SK-N-SH (cell line): Measurements from ENCODE around the gene CRTC3. TPM values are rescaled to one million over a fixed set of nuclear protein-coding genes. Genes with fewer than 3 reads are reported as not detected.

Experiments
- CTCF ChIA-PET: fragments of 300-600, 350-600 bp; formaldehyde crosslinking; extraction: SDS; loops from one replicate; lab custom pipeline; 2021; lab: Yijun Ruan, JAX
- POLR2A ChIA-PET: fragments of 350-600 bp; sonication (Branson Sonifier 250); formaldehyde crosslinking; extraction: SDS; loops from one replicate; lab custom pipeline; 2020; ENCODE audit warnings: antibody characterized with exemption, inconsistent platforms; lab: Yijun Ruan, JAX
- DNase-seq: peaks from one replicate; pipeline ENCODE4 v3.0.0; 2012
- H2AFZ ChIP-seq: fragments of 200-600 bp; sonication (generic); 2 replicates; pipeline ENCODE4 v1.8.1; 2016; ENCODE audit warnings: antibody characterized with exemption, mild to moderate bottlenecking, low read depth
- H3F3A ChIP-seq: fragments of 200-600 bp; sonication (generic); replicated peaks from 2 replicates; pipeline ENCODE3; 2016; ENCODE audit warnings: antibody characterized with exemption, mild to moderate bottlenecking; ENCODE audit not compliant: insufficient read depth
- H3K27ac ChIP-seq, 2 experiments: fragments of 200-500 bp in 1 of 2; fragments of 200-600 bp in 1 of 2; sonication (Bioruptor generic) in 1 of 2; sonication (generic), shearing (Covaris generic) in 1 of 2; 2 replicates each; pipeline versions ENCODE4 v1.5.1 to v1.6.1; 2014 to 2016; ENCODE audit warnings: low read depth in 2 of 2, inconsistent platforms in 1 of 2, low read length in 1 of 2, mild to moderate bottlenecking in 1 of 2, mixed read lengths in 1 of 2
- H3K27me3 ChIP-seq: fragments of 200-600 bp; sonication (generic), shearing (Covaris generic); 2 replicates; pipeline ENCODE4 v1.6.1; 2016; ENCODE audit warnings: mixed run types; ENCODE audit not compliant: insufficient read depth
- H3K36me3 ChIP-seq, 2 experiments: fragments of 200-500 bp in 1 of 2; fragments of 200-600 bp in 1 of 2; sonication (Bioruptor generic) in 1 of 2; sonication (generic) in 1 of 2; replicated peaks in 1 of 2; 2 replicates each; pipeline versions ENCODE3 to v1.5.1; 2014 to 2016; ENCODE audit warnings: low read length in 1 of 2, mild to moderate bottlenecking in 1 of 2; ENCODE audit not compliant: insufficient read depth in 2 of 2, control insufficient read depth in 1 of 2
- H3K4me1 ChIP-seq, 2 experiments: fragments of 200-500 bp in 1 of 2; fragments of 200-600 bp in 1 of 2; sonication (Bioruptor generic) in 1 of 2; sonication (generic), shearing (Covaris generic) in 1 of 2; 2 replicates each; pipeline versions ENCODE4 v1.5.1 to v1.6.1; 2014 to 2016; ENCODE audit warnings: low read depth in 1 of 2, low read length in 1 of 2, mixed run types in 1 of 2; ENCODE audit not compliant: insufficient read depth in 2 of 2, control insufficient read depth in 1 of 2
- H3K4me2 ChIP-seq: fragments of 200-600 bp; sonication (generic), shearing (Covaris generic); 2 replicates; pipeline ENCODE4 v1.6.1; 2017; ENCODE audit warnings: mixed run types
- H3K4me3 ChIP-seq, 2 experiments: fragments of 200-500 bp in 1 of 2; fragments of 200-600 bp in 1 of 2; sonication (Bioruptor generic) in 1 of 2; sonication (generic), shearing (Covaris generic) in 1 of 2; 2 replicates each; pipeline versions ENCODE4 v1.5.1 to v1.8.1; 2014 to 2016; ENCODE audit warnings: low read depth in 2 of 2, inconsistent platforms in 1 of 2, low read length in 1 of 2, mild to moderate bottlenecking in 1 of 2, mixed read lengths in 1 of 2, moderate library complexity in 1 of 2
- H3K79me2 ChIP-seq: fragments of 200-600 bp; sonication (generic); 2 replicates; pipeline ENCODE4 v1.8.1; 2017; ENCODE audit warnings: mild to moderate bottlenecking; ENCODE audit not compliant: insufficient read depth
- H3K9ac ChIP-seq: fragments of 200-600 bp; sonication (generic); 2 replicates; pipeline ENCODE4 v1.6.1; 2017; ENCODE audit warnings: mixed run types
- H3K9me2 ChIP-seq: fragments of 200-600 bp; sonication (generic); 2 replicates; pipeline ENCODE4 v1.6.1; 2017; ENCODE audit warnings: mixed run types
- H3K9me3 ChIP-seq: fragments of 200-600 bp; sonication (generic); 2 replicates; pipeline ENCODE4 v1.6.1; 2017; ENCODE audit warnings: mixed run types, mild to moderate bottlenecking, moderate library complexity
- H4K20me1 ChIP-seq: fragments of 200-600 bp; sonication (generic); 2 replicates; pipeline ENCODE4 v1.6.1; 2017; ENCODE audit warnings: mild to moderate bottlenecking, mixed run types; ENCODE audit not compliant: insufficient read depth
- CHD2 ChIP-seq: fragments of 150-350 bp; IDR thresholded peaks from 2 replicates; pipeline ENCODE4 v1.6.1; 2018; ENCODE audit warnings: low read length; ENCODE audit not compliant: partially characterized antibody
- CTCF ChIP-seq: fragments of 200-600 bp; sonication (generic); IDR thresholded peaks from 2 replicates; pipeline ENCODE4 v1.6.1; 2017; ENCODE audit warnings: antibody characterized with exemption, mild to moderate bottlenecking, moderate library complexity
- EP300 ChIP-seq, 2 experiments: IDR thresholded peaks; 2 replicates each; pipeline versions ENCODE4 v1.4.0 to v1.6.1; 2012; ENCODE audit warnings: borderline replicate concordance in 1 of 2, low read depth in 1 of 2, low read length in 1 of 2
- EZH2phosphoT487 ChIP-seq: fragments of 200-600 bp; sonication (generic); IDR thresholded peaks from 2 replicates; pipeline ENCODE4 v1.6.1; 2017; ENCODE audit warnings: low read depth, mixed run types, mild to moderate bottlenecking, antibody characterized with exemption, moderate library complexity, borderline replicate concordance
- FOSL2 ChIP-seq: IDR thresholded peaks from 2 replicates; pipeline ENCODE4 v1.4.0; 2012; ENCODE audit warnings: low read depth, mild to moderate bottlenecking, moderate library complexity, borderline replicate concordance
- FOXJ3 ChIP-seq: sonication (generic); formaldehyde crosslinking; IDR thresholded peaks from 2 replicates; pipeline ENCODE4 v1.5.1; 2020; ENCODE audit warnings: mild to moderate bottlenecking, missing genetic modification reagents
- FOXM1 ChIP-seq: IDR thresholded peaks from 2 replicates; pipeline ENCODE4 v1.4.0; 2012; ENCODE audit warnings: low read depth, mild to moderate bottlenecking
- IRF3 ChIP-seq: fragments of 150-350 bp; IDR thresholded peaks from 2 replicates; pipeline ENCODE4 v1.6.1; 2016; ENCODE audit warnings: mild to moderate bottlenecking, low read depth, low read length
- JUND ChIP-seq: IDR thresholded peaks from 2 replicates; pipeline ENCODE4 v1.4.0; 2012
- MAX ChIP-seq: IDR thresholded peaks from 2 replicates; pipeline ENCODE4 v1.4.0; 2012; ENCODE audit warnings: low read depth
- NFIC ChIP-seq: IDR thresholded peaks from 2 replicates; pipeline ENCODE4 v1.4.0; 2012; ENCODE audit warnings: borderline replicate concordance
- PBX3 ChIP-seq: IDR thresholded peaks from 2 replicates; pipeline ENCODE4; 2012
- POLR2AphosphoS5 ChIP-seq: IDR thresholded peaks from 2 replicates; pipeline ENCODE4 v1.6.1; 2012; ENCODE audit warnings: low read depth, low read length
- SIN3A ChIP-seq: IDR thresholded peaks from 2 replicates; pipeline ENCODE4 v1.6.1; 2012; ENCODE audit warnings: low read depth, mild to moderate bottlenecking, low read length, moderate library complexity, borderline replicate concordance
- SMC3 ChIP-seq: IDR thresholded peaks from 2 replicates; pipeline ENCODE4 v1.6.1; 2012; ENCODE audit warnings: low read depth, low read length, improper control_type of control experiment
- TCF12 ChIP-seq: IDR thresholded peaks from 2 replicates; pipeline ENCODE4 v1.4.0; 2012
- TEAD4 ChIP-seq: IDR thresholded peaks from 2 replicates; pipeline ENCODE4 v1.4.0; 2012; ENCODE audit warnings: mild to moderate bottlenecking, borderline replicate concordance; ENCODE audit not compliant: insufficient read depth
- USF2 ChIP-seq: fragments of 150-350 bp; IDR thresholded peaks from 2 replicates; pipeline ENCODE4 v1.6.1; 2017; ENCODE audit warnings: antibody characterized with exemption, low read length, low read depth, borderline replicate concordance
- WGBS: methylation state at CpG from one replicate; pipeline ENCODE4 v1.1.6; 2017; ENCODE audit warnings: low lambda C conversion rate; 5-methylcytosine and 5-hydroxymethylcytosine counted together
- polyA plus RNA-seq, 3 experiments: library from polyadenylated mRNA; depleted of rRNA; stranded (reverse); fragments of >200 nt; gene quantifications; 2 replicates each; pipeline ENCODE4 v1.2.3, GENCODE V29; 2012

Gene CRTC3
- polyA plus RNA-seq, 1 of the 3 experiments (the other 2 are of a cell fraction) = 16.7 TPM

GRCh38 chr15:90552162-90552928 is 22.6 kb downstream of the CRTC3 start:
- POLR2A ChIA-PET = no interaction called here
- no peaks in the 10 kb centered on the region for H3K9me2 ChIP-seq
- H3K27ac ChIP-seq = peak overlapping the region; percentile 79 to 98
- peaks cover 31 to 36% of the 10 kb centered on the region in 2 experiments for H3K4me1 ChIP-seq
- H3K9me3 ChIP-seq = no peaks in the 10 kb centered on the region
- CTCF ChIA-PET = no interaction called here
- H2AFZ ChIP-seq = no peak overlapping the region
- WGBS = 36% methylated on average over 8 of the region's 8 CpGs
- H3F3A ChIP-seq = peaks cover 41% of the 10 kb centered on the region
- H3K9ac ChIP-seq = peak overlapping the region; percentile 69
- peaks cover 0 to 5% of the 10 kb centered on the region in 2 experiments for H3K36me3 ChIP-seq
- peak overlapping the region; percentile 54 for H3K4me2 ChIP-seq
- DNase-seq = no peak
- H4K20me1 ChIP-seq = no peaks in the 10 kb centered on the region
- peak; percentile 67 for TF ChIP-seq PBX3
- TF ChIP-seq NFIC = peak; percentile 56; the same call in 1 of the 2 replicates
- TF ChIP-seq MAX = peak; percentile 52
- peak; percentile 35; the same call in 1 of the 2 replicates for TF ChIP-seq POLR2AphosphoS5
- TF ChIP-seq TEAD4 = peak; percentile 82; the same call in 1 of the 2 replicates
- TF ChIP-seq FOXJ3 = no peak
- TF ChIP-seq IRF3 = no peak
- TF ChIP-seq SIN3A = peak; percentile 15; the same call in 1 of the 2 replicates
- peak; percentile 85 for TF ChIP-seq TCF12
- TF ChIP-seq FOXM1 = no peak
- peak; percentile 49; the same call in 1 of the 2 replicates for TF ChIP-seq JUND
- no peak for TF ChIP-seq CTCF
- peak in 1 of 2 experiments; percentile 50; a peak in 1 of 4 replicates for TF ChIP-seq EP300 (IDR thresholded peaks at IDR 0.05; ENCODE audit: borderline replicate concordance in 1 of 2, low read depth in 1 of 2, low read length in 1 of 2)
- TF ChIP-seq USF2 = no peak
- TF ChIP-seq EZH2phosphoT487 = no peak
- peak; percentile 47; the same call in 1 of the 2 replicates for TF ChIP-seq FOSL2
- no peak for TF ChIP-seq SMC3
- no peak for TF ChIP-seq CHD2
- H3K4me3 ChIP-seq = peak overlapping the region in 1 of 2 experiments; percentile 18; a peak in 1 of 4 replicates
- no peaks in the 10 kb centered on the region for H3K27me3 ChIP-seq
- peaks cover 64% of the 10 kb centered on the region for H3K79me2 ChIP-seq
